NCI-H187 treated with DMSO at 0.1 percent for 48 hours (cell line): ENCODE results near the gene RTN4R.

Experiments used
- DNase-seq: peaks from one replicate; lab custom pipeline; 2025; lab: John Stamatoyannopoulos, UW

RTN4R gene

DNA sequence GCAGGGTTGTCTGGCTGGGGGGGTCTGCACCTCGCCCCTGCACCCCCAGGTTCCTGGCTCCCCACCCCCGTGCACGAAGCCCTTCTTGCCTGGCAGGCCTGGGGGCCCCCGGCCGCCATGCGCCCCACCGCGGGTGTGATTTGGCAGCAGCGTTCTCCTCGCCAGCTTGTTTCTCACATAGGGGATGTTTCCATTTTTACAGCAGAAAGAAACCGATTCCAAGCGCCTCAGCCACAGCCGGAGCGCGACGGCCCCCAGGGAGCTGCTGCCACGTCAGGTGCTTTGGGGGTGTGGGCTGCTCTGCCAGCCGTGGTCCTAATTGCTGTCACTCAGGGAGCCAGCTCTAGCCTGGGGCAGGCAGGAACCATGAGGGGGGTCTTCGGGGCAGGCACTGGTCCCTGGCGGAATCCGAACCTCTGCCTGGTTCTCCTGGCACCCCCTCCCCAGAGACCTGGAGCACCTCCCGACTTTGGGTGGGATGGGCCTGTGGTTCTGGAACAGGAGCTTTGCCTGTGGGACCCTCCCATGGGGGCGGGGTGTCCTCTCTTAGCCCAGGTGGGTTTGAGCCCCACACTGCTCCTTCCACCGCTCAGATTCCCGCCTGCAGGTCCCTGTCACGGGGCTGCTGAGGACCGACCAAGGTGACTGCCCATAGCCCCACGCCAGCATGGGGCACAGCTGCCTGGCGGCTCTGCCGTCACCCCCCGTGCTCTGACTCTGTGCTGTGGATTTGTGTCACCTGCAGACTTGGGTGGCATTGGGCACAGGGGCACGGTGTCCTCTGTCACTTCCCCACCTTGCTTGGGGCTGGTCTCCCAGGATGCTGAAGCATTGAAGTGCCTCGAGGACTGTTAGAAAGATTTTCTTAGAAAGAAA is 54.0 kb downstream of the RTN4R start:
- DNase-seq: no peak

- no peak for DNase-seq
Measured at GRCh38 chr22:20212754-20213699, 55.1 kb downstream of the RTN4R start.

DNA sequence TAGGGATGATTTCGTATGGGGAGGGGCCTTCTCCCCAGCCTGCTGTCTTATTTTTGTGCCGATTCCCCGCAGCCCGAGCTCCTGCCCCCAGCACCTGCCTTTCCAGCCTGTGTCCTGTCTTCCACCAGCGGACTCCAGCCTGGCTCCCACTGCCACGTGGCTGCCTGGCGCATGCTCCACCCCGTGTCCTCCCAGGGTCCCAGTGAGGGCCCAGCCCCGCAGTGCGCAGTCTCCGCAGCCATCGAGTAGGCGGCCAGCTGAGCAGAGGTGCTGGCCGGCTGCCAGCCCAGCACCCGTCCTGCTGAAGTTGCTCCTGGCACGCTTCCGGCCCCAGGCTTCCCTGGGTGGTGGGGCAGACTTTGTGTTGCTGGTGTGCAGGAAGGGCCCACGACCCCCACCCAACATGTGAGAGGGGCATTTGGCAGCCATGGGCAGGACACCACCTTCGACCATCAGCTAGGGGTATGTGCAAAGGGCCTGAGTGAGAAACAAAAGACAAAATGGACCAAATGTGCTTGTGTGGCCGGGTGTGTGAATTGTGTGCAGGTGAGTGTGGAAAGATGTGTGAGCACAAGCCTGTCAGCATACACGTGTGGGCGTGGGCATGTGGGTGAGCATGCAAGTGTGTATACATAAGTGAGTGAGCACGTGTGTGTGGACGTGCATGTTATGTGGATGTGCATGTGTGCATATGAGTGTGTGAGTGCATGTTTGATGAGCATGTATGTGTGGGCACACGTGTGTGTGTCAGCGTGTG is 55.9 kb downstream of the RTN4R start:
- no peak for DNase-seq

- DNase-seq: no peak
Measured at GRCh38 chr22:20211409-20211996, 56.6 kb downstream of the RTN4R start.

DNA sequence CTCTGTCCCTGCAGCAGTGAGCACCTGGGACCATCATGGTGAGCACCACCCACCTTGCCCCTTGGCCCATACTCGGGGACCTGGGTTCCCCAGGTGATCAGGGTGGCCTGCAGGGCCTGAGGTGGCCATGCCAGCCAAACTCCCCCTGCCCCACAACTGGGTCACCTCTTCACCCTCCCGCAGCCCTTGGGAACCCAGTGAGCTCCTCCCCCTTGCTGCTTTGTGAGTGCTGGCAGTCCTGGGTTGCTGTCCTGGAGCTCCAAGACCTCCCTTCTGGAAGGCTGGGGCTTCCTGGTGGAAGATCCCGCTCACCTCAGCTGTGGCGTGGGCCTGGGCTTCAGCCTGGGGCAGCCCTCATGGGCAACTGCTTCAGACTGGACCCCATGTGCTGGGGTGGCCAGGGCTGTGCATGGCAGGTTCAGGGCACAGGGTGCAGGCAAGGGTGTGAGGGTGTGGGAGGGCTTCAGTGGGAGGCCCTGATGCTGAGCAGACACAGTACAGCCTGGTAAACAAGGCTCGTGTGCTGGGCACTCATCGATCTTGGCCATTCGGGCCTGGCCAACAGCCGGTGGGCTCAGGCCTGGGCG is 57.6 kb downstream of the RTN4R start:
- no peak for DNase-seq

DNA sequence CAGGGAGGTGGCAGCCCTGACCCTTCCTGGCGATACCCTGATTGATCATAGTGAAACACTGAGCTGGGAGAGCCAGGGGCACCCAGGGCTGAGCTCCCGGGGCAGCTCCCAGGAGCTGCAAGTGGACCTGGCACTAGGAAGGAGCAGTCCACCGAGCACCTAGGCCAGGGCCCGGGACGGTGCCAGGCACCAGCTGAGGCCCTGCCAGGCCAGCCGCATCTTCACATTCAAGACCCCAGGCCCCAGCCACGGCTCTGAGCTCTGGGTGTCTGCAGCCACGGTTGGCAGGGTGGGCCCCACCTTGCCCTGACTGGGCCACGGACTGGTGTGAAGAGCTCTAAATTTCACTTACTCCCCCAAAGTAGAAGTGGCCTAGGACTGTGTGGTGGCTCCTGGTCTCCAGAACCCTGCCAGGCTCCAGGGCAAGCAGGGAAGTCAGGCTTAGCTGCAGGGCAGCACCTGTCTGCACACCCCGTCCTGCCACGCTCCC is 58.3 kb downstream of the RTN4R start:
- no peak for DNase-seq

GRCh38 chr22:20208713-20209310 is 59.3 kb downstream of the RTN4R start:
- no peak for DNase-seq

GRCh38 chr22:20207277-20208025 is 60.7 kb downstream of the RTN4R start:
- no peak for DNase-seq

DNA sequence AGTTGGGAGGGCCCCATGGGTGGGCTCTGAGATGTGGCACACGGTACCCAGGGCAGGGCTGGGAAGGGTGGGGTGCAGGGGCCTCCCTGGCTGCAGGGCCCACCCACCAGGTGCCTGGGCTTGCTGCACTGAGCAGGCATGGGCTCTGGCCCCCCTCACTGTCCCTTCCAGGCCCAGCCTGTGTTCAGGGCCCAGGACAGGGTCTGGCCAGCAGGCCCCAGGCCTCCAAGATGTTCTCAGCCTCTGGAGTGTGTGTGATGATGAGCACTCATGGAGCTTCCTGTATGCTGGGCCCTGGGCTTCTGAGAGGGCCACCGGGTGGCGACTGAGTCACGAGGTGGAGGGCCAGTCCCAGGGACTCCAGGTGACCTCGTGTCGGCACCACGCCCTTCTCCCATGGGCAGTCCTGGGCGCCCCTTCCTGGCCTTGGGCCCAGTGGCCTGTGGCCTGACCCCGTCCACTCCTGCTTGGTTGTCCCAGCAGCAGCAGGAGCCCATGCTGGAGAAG is 61.4 kb downstream of the RTN4R start:
- no peak for DNase-seq

DNA sequence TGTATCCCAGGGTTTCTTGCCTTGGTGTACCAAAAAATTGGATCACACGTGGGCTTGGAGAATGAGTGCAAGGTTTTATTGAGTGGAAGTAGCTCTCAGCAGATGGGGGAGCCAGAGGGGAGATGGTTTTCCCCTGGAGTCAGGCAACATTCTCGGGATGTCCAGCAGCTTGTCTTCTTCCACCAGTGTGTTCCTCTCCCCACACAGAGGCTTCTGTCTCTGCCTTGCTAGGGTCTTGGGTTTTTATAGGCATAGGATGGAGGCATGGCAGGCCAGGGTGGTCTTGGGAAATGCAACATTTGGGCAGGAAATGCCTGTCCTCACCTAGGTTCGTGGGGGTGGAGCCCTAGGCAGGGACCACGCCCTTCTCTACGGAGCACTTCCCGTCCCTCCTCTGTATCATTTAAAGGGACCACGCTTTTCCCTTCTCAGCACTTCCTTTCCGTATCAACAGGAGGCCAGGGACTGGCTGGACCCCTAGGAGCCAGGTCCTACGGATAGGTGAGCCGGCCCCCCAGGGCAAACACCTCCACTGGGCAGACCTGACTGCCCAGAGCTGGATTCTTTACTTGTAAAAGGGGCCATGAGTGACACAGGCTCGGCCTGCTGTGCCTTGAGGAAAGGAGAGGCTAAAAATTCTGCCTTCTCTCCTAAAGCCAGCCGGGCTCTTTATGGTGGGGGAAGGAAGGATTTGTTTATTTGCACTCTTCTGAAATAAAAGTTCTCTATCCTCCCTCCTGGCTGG is 62.0 kb downstream of the RTN4R start:
- no peak for DNase-seq

GRCh38 chr22:20205464-20205963 is 62.6 kb downstream of the RTN4R start:
- DNase-seq: no peak

DNA sequence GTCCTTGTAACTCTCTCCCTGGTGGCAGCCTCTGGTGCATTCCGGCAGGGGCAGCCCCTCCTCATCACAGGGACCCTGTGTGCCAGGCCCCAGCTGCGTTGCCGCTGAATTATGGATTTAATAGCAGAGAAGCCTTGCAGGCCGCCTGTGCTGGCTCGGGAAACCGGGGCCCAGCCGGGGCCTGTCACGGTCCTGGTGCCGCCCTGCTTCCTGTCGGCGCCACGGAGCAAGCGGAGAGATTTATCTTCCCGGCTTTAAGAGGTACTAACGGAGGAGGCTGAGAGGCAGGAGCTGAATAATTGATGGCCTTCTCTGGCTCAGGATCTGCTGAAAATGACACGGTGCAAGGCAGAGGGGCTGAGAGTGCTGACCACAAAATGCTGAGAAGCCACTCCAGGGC is 63.3 kb downstream of the RTN4R start:
- DNase-seq: no peak

GRCh38 chr22:20204311-20204710 is 63.8 kb downstream of the RTN4R start:
- no peak for DNase-seq

DNA sequence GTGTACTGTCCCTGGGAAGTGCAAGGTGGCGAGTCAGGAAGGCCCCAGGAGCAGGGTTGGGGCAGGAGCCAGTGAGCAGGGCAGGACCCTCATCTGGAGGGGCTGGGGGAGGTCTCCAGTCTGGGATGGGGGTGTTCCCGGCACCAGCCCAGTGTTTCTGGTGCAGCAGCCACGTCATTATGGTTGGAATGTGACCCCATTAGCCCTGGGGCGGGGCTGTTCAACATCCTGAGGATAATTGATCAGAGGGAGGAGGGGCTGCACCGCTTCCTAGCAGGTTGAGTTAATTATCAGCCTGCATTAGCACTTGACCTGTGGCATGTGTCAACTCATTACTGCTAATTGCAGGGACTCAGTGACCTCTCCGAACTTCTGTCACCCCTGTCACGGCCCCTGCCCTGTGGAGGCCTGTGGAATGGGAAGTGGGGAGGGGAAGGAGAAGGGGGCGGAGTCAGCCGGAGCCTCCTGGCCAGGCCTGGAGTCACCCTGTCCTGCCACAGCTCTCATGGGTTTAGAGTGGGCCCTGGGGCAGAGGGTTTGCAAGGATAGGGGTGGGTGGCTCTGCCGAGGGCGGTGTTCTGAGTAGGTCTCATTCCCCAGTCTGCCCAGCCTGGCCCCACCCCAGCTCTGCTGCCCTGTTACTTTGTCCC is 64.4 kb downstream of the RTN4R start:
- no peak for DNase-seq

DNA sequence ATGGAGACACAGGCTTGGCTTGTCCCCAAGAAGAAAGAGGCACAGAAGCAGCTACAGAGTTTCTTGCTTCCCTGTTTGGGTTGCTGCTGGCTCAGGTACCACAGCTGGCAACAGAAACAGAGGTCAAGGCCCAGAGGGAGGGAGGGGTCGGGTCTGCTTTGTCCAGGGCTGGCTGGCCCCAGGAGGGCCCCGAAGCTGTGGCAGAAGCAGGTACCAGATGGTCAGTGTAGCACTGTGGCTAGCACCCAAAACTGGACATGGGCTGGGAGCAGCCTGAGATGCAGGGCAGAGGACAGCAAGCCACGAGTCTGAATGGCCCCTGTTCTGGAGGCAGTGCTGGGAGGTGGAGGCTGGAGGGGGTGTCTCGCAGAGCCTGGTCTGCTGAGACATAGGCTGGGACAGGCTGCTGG is 65.0 kb downstream of the RTN4R start:
- DNase-seq: no peak

GRCh38 chr22:20201837-20202392 is 66.2 kb downstream of the RTN4R start:
- no peak for DNase-seq

- DNase-seq: no peak
Measured at GRCh38 chr22:20199906-20200305, 68.2 kb downstream of the RTN4R start.

GRCh38 chr22:20199413-20199842 is 68.7 kb downstream of the RTN4R start:
- no peak for DNase-seq
